HG02610 (cell line): Measurements from ENCODE around the gene KDF1.

Experiments
- ATAC-seq: cut with Tn5 transposase; IDR thresholded peaks from one replicate; pipeline ENCODE4 v1.9.1; 2021; ENCODE audit warnings: mild to moderate bottlenecking, moderate library complexity; ENCODE audit not compliant: unreplicated experiment

The KDF1 gene

DNA sequence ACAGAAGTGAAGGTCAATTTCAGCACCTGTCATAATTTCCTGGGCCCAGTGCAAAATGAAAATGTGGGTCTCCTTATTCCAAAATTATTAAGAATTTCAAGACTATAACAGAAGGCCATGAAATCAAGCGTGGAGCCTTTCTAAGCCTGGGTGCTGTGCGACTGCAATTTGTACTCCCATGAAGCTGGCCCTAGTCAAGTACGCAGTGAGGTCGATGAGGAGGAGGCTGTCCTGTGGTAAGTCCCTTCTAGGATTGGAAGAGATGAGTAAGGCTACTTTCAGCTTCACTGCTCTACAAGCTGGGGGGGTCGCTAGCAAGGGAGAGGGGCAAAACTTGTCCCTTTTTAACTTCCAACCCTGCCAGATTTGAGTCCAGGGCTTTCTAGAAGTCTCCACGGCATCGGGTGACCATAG lies 39.1 kb downstream of the KDF1 start:
- ATAC-seq: peak; percentile 25

DNA sequence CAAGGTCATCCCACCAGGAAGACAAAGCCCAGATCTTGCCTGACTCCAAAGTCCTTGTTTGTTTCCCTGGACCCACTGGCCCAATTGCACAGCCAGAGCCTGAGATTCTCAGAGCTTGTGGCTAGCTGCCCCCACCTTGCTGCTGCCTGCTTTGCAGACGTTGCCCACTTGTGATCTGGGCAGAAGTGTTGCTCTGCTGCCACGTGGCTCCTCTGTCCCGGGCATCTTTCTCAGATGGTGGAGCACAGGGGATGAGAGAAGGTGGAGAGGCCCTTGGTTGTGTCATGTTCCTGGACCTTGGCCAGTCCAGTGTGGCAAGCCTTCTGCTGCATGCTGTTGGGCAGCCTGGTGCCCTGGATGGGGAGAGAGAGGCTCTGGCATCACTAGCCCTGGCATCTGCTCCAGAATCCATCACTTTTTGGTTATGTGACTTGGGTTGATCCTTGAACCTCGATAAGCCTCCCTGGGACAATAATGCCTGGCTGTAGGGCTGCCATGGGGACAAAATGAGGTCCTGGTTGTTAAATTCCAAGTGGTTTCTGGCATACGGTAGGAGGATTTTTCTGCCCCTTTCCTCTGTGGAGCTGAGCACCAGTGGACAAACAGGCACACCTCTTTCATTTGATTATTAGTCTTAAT lies 44.9 kb downstream of the KDF1 start:
- ATAC-seq: no peak

DNA sequence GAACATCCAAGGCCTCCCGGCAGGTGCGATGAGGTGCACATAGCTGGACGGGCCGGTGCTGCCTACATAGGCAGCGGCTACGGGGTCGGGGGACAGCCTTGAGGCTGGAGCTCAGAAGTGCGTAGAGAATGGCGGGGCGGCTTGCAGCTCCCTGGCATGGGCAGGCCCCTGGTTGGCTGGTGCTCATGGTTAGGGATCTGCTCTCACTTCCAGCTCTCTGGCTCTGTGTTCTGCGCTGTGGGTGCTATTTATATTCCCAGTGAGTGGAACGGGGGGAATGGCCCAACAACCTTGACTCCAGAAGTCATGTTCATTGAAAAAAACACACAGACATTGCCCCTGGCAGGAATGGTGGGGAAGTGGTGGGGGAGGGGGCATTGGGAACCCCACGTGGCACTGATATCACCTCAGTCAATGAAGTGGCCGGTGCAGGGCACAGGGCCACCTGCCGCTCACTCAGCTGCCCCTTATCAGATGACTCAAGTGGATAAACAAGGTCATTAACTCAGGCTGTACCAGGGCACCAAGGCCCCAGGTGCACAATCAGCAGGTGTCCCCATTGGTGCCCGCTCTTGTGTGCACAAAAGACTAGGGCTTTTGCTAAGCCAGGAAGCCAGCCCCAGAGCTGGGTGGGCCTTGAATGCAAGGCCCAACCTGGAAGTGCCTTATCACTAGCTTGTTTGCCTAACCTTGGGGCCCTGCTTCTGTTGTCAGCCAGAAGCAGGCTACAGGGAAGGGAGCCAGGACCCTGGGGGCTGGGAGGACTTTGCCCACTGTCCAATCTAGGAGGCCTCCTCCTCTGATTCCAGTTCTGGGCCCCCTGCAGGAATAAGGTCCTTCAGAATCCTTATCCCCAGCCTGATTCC lies 46.3 kb downstream of the KDF1 start, which contains the start of gene NR0B2:
Gene NR0B2 (minus strand): TSS at position 222 of the 866 bp plus-strand sequence. CDS start 35 bp downstream, at position 187.
- no peak for ATAC-seq

DNA sequence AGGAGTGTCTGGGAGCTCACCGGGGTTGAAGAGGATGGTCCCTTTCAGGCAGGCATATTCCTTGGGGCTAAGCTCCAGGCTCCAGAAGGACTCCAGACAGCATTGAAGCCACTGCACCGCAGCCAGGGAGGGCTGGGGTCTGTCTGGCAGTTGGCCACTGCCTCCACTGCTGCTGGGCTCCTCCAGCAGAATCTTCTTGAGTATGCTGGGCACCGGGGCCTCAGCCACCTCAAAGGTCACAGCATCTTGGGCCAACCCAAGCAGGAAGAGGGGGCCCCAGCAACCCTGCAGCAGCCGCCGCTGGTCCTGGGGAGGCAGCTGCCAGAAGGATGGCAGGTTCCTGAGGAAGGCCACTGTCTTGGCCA lies 46.9 kb downstream of the KDF1 start:
- no peak for ATAC-seq

- no peak for ATAC-seq
Measured at GRCh38 chr1:26912147-26912490, 48.1 kb downstream of the KDF1 start.

DNA sequence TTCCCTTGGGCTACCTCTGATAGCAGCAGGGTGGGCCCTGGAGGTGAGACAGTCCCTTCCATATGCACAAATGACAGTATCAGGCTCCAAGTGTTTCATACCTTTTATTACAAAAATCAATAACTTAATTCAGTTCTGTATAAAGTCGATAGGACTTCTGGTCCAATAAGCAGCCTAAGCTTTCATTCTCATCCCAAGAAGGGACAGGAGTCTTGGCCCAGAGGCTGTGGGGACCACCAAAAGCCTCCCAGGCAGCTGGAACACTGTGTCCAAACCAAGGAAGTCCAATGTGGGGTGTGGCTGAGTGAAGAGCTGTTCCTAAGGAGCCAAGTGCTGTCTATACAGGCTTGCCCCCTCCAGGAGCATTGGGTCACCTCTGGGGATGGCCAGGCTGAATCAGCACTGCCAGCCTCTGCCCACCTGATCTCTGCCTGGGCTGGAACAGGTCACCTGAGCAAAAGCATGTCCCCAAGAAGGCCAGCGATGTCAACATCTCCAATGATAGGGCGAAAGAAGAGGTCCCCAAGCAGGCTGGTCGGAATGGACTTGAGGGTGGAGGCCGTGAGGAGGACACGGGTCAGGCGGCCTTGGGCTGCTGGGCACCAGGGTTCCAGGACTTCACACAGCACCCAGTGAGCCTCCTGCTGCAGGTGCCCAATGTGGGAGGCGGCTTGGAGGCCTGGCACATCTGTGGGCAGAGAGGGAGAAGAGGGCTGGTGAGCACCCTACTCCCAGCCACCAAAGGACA lies 48.7 kb downstream of the KDF1 start:
- no peak for ATAC-seq

DNA sequence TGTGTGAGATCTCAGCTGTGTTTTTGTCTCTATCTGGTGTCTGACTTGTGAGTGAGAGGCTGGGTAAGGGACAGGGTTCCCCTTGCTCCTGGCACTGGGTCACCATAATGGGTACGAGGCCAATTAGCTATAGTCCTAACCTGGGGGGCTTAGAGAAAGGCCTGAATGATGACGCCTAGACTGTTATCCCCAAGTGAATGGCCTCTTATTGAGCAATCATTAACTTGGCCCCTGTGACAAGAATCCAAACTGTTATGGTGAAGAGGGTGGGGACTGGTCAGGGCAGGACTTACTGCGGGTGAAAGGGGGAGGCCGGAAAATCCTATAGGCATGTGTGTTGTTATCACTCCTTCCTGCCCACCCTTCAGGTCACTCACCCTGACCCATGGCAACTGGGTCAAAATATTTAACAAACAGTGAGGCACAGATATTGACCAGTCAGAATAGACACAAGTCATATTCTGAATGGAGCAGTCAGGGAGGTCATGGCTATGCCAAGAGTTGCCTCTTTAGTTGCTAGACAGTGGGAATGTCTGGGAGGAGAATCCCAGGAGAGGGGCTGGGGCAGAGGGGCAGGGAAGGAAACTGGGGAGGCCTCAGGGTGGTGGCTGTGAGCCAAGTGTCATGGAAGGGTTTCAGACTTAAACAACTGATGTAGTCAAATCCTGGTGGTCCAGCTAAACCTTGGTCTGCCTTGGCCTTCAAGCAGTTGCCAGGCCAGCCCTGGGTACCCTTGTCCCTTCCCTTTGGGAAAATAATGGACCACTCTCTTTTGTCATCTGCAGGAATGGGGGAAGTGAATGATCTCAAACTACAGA lies 49.7 kb downstream of the KDF1 start:
- no peak for ATAC-seq

DNA sequence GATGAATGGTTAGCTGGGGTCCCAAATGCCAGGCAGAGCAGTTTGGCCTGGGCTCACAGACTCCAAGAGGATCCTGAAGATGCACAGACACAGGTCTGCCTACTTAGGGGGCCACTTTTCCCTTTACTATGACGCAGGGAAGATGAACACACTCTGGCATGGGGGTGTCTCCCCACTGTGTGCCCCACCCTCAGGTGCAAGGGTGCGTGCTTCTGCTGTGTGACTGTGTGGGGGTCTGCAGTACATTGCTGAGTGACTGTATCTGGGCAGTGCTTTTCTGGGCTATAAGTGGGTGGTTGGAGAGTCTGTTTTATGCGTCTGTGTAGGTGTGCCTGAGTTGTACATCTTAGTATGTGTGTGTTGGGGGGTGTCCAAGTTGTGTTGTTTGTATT lies 50.3 kb downstream of the KDF1 start:
- no peak for ATAC-seq

GRCh38 chr1:26907071-26907917 lies 53.0 kb downstream of the KDF1 start:
- ATAC-seq: no peak

DNA sequence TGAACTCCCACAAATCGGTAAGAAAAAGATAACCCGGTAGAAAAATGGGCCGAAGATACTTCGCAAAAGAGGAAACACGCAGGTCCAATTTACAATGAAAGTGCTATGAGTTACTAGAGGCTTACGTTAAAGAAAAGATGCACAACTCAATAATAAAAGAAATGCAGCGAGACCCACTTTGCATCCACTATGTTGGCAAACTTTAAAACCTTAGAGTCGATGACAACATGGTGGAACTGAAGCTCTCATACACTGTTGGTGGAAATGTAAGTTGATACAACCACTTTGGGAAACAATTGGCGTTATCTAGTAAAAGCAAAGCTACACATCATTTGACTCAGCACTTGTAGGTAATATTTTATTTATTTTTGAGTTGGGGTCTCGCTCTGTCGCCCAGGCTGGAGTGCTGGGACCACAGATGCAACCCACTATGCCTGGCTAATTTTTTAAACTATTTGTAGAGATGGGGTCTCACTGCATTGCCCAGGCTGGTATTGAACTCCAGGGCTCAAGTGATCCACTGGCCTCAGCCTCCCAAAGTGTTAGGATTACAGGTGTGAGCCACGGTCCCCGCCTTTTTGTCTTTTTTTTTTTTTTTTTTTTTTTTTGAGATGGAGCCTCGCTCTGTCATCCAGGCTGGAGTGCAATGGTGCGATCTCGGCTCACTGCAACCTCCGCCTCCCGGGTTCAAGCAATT lies 59.3 kb downstream of the KDF1 start:
- ATAC-seq: no peak

- no peak for ATAC-seq
Measured at GRCh38 chr1:26900001-26900814, 60.1 kb downstream of the KDF1 start, which contains the start of gene GPATCH3. Gene GPATCH3, minus strand, starts transcription at chr1:26900467. Its CDS starts 25 bp downstream, at chr1:26900442.
